SK-N-SH treated with all-trans-retinoic acid at 6 μM for 48 hours (cell line): ENCODE data around the gene ZMIZ1.

Experiments used
- ATAC-seq: fragments of 200-7000 bp; cut with Tn5 transposase; 3 replicates; pipeline ENCODE4 v1.9.1; 2020; ENCODE audit warnings: mild to moderate bottlenecking, moderate library complexity
- BACH2 ChIP-seq: fragments of 250-450 bp; sonication (Bioruptor Pico); IDR thresholded peaks from 2 replicates; pipeline ENCODE4 v1.9.0; 2021; ENCODE audit warnings: mild to moderate bottlenecking, borderline replicate concordance
- CREB5 ChIP-seq: fragments of 250-450 bp; sonication (Bioruptor Pico); IDR thresholded peaks from 2 replicates; pipeline ENCODE4 v1.5.1; 2020; ENCODE audit warnings: low read depth, mild to moderate bottlenecking, moderate library complexity
- CSDC2 ChIP-seq: fragments of 250-450 bp; sonication (Bioruptor Pico); IDR thresholded peaks from 2 replicates; pipeline ENCODE4 v1.5.0; 2020; ENCODE audit warnings: mild to moderate bottlenecking, moderate library complexity
- CSRNP3 ChIP-seq: fragments of 250-450 bp; sonication (Bioruptor Pico); IDR thresholded peaks from 2 replicates; pipeline ENCODE4 v1.5.1; 2021; ENCODE audit warnings: mild to moderate bottlenecking, moderate library complexity
- ESRRG ChIP-seq: fragments of 250-450 bp; sonication (Bioruptor Pico); IDR thresholded peaks from 2 replicates; pipeline ENCODE4 v1.6.1; 2021; ENCODE audit warnings: mild to moderate bottlenecking
- GLIS3 ChIP-seq: fragments of 250-450 bp; sonication (Bioruptor Pico); IDR thresholded peaks from 2 replicates; pipeline ENCODE4 v1.5.0; 2020; ENCODE audit warnings: mild to moderate bottlenecking, moderate library complexity
- ISL1 ChIP-seq: fragments of 250-450 bp; sonication (Bioruptor Pico); IDR thresholded peaks from 2 replicates; pipeline ENCODE4 v2.1.2; 2022; ENCODE audit warnings: mild to moderate bottlenecking, moderate library complexity
- OSR1 ChIP-seq: fragments of 250-450 bp; sonication (Bioruptor Pico); IDR thresholded peaks from 2 replicates; pipeline ENCODE4 v1.8.0; 2022; ENCODE audit warnings: moderate library complexity, mild to moderate bottlenecking, inconsistent platforms
- PATZ1 ChIP-seq: fragments of 250-450 bp; sonication (Bioruptor Pico); IDR thresholded peaks from 2 replicates; pipeline ENCODE4 v1.8.0; 2020; ENCODE audit warnings: mild to moderate bottlenecking, moderate library complexity, borderline replicate concordance
- POU6F1 ChIP-seq: fragments of 250-450 bp; sonication (Bioruptor Pico); IDR thresholded peaks from 2 replicates; pipeline ENCODE4 v1.8.0; 2021; ENCODE audit warnings: low read depth, mild to moderate bottlenecking, moderate library complexity, borderline replicate concordance
- PPARA ChIP-seq: fragments of 250-450 bp; sonication (Bioruptor Pico); IDR thresholded peaks from 2 replicates; pipeline ENCODE4 v1.5.0; 2020; ENCODE audit warnings: mild to moderate bottlenecking, borderline replicate concordance
- RARB ChIP-seq: fragments of 250-450 bp; sonication (Bioruptor Pico); IDR thresholded peaks from 2 replicates; pipeline ENCODE4 v1.8.0; 2021; ENCODE audit warnings: mild to moderate bottlenecking, moderate library complexity
- TCF4 ChIP-seq: fragments of 250-450 bp; sonication (Bioruptor Pico); IDR thresholded peaks from 2 replicates; pipeline ENCODE4 v1.8.0; 2021; ENCODE audit warnings: mild to moderate bottlenecking, moderate library complexity, borderline replicate concordance
- TOX ChIP-seq: fragments of 250-450 bp; sonication (Bioruptor Pico); IDR thresholded peaks from 2 replicates; pipeline ENCODE4 v1.8.0; 2021; ENCODE audit warnings: mild to moderate bottlenecking, moderate library complexity, borderline replicate concordance
- TSHZ2 ChIP-seq: fragments of 250-450 bp; sonication (Bioruptor Pico); IDR thresholded peaks from 2 replicates; pipeline ENCODE4 v1.5.0; 2020; ENCODE audit warnings: mild to moderate bottlenecking, moderate library complexity
- ZC3H10 ChIP-seq: fragments of 250-450 bp; sonication (Bioruptor Pico); IDR thresholded peaks from 2 replicates; pipeline ENCODE4 v1.5.1; 2021; ENCODE audit warnings: mild to moderate bottlenecking, moderate library complexity
- ZFP3 ChIP-seq: fragments of 250-450 bp; sonication (Bioruptor Pico); IDR thresholded peaks from 2 replicates; pipeline ENCODE4 v1.5.0; 2020; ENCODE audit warnings: mild to moderate bottlenecking, moderate library complexity
- ZFP30 ChIP-seq: fragments of 450-650 bp; formaldehyde crosslinking; IDR thresholded peaks from 2 replicates; pipeline ENCODE4 v1.5.0; 2022; ENCODE audit warnings: mild to moderate bottlenecking, moderate library complexity
- ZNF565 ChIP-seq: fragments of 450-650 bp; formaldehyde crosslinking; conservative IDR thresholded peaks from 2 replicates; pipeline ENCODE4 v1.5.0; 2020; ENCODE audit warnings: low read depth, mild to moderate bottlenecking, moderate library complexity
- ZNF70 ChIP-seq: fragments of 450-650 bp; formaldehyde crosslinking; IDR thresholded peaks from 2 replicates; pipeline ENCODE4 v1.5.0; 2020; ENCODE audit warnings: mild to moderate bottlenecking, moderate library complexity
- ZNF8 ChIP-seq: fragments of 450-650 bp; formaldehyde crosslinking; IDR thresholded peaks from 2 replicates; pipeline ENCODE4 v1.5.0; 2020; ENCODE audit warnings: mild to moderate bottlenecking, moderate library complexity

ZMIZ1 gene

GRCh38 chr10:79071396-79071923 lies 2.7 kb downstream of the ZMIZ1 start (continued):
- TF ChIP-seq PATZ1 (no peak), BACH2 (no peak), TOX (CRISPR knock-in tag) (no peak), CSDC2 (CRISPR knock-in tag) (no peak), PPARA (no peak), RARB (CRISPR knock-in tag) (no peak), OSR1 (CRISPR knock-in tag) (no peak)

GRCh38 chr10:79072041-79072441 lies 3.3 kb downstream of the ZMIZ1 start:
- no peak for ATAC-seq
- no peak for TF ChIP-seq RARB (CRISPR knock-in tag)
- no peak for TF ChIP-seq ZFP3 (CRISPR knock-in tag)
- TF ChIP-seq ESRRG (CRISPR knock-in tag), result no peak
- no peak for TF ChIP-seq BACH2
- no peak for TF ChIP-seq ZC3H10
- no peak for TF ChIP-seq ISL1
- no peak for TF ChIP-seq TSHZ2 (CRISPR knock-in tag)
- TF ChIP-seq CREB5 (CRISPR knock-in tag), result no peak
- no peak for TF ChIP-seq CSDC2 (CRISPR knock-in tag)
- no peak for TF ChIP-seq POU6F1 (CRISPR knock-in tag)
- no peak for TF ChIP-seq ZFP30 (CRISPR knock-in tag)
- no peak for TF ChIP-seq CSRNP3
- TF ChIP-seq OSR1 (CRISPR knock-in tag), result no peak
- TF ChIP-seq ZNF8 (CRISPR knock-in tag), result no peak
- no peak for TF ChIP-seq ZNF70 (CRISPR knock-in tag)
- TF ChIP-seq PPARA, result no peak

GRCh38 chr10:79072994-79073645 lies 4.4 kb downstream of the ZMIZ1 start:
- TF ChIP-seq CSRNP3, result no peak
- TF ChIP-seq BACH2, result no peak
- no peak for TF ChIP-seq ZFP30 (CRISPR knock-in tag)
- TF ChIP-seq ZNF565, result no peak
- TF ChIP-seq ZNF70 (CRISPR knock-in tag), result no peak
- TF ChIP-seq TSHZ2 (CRISPR knock-in tag), result no peak
- no peak for TF ChIP-seq GLIS3
- TF ChIP-seq ZFP3 (CRISPR knock-in tag), result no peak
- no peak for TF ChIP-seq CSDC2 (CRISPR knock-in tag)
- no peak for TF ChIP-seq RARB (CRISPR knock-in tag)
- TF ChIP-seq POU6F1 (CRISPR knock-in tag), result no peak
- TF ChIP-seq ESRRG (CRISPR knock-in tag), result no peak
- no peak for TF ChIP-seq PPARA
- no peak for TF ChIP-seq TOX (CRISPR knock-in tag)
- no peak for TF ChIP-seq TCF4 (CRISPR knock-in tag)
- TF ChIP-seq, all 23 proteins: peak for 0
- ATAC-seq, result no peak
